ENCODE results near the gene SPATA6L.

SPATA6L gene

DNA sequence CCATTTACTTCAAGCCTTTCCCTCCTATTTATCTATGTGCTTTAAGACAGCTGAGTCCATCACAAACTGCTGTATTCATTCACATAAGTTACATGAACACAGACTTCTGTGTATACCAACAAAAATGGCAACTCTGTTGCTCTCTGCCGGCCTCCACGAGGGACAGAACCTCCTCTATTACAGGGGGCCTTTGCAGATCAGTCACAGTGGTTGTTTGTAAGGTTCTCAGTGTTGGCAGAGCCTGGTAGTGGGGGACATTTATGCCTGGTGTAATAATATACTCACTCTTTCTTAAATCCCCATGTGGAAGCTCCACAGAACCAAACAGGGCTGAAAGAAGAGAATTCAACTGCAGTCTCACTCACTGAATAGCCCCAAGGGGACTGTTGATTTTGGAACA is 99.5 kb downstream of the SPATA6L start:
- Histone ChIP-seq H3K79me2 (ENCODE audit: insufficient read depth, low read length) (no peaks in the 10 kb centered on the region), H3K27me3 (ENCODE audit: insufficient read depth, low read length, poor library complexity, severe bottlenecking) (peaks cover 81% of the 10 kb centered on the region), H4K20me1 (ENCODE audit: insufficient read depth, low read length, poor library complexity, severe bottlenecking) (no peaks in the 10 kb centered on the region), H3F3A (ENCODE audit: low read depth) (no peaks in the 10 kb centered on the region), H3K4me2 (ENCODE audit: low read depth, low read length, poor library complexity, severe bottlenecking) (no peak overlapping the region), H2AFZ (ENCODE audit: low read length) (no peak overlapping the region), H3K4me1 (ENCODE audit: insufficient read depth, low read length, poor library complexity, severe bottlenecking) (peaks cover 18% of the 10 kb centered on the region), H3K9me3 (ENCODE audit: insufficient read depth, low read depth, low read length) (no peaks in the 10 kb centered on the region), H3K9ac (ENCODE audit: low read depth, low read length, poor library complexity, severe bottlenecking) (no peak overlapping the region), H3K9me2 (replicated peaks; ENCODE audit: low read depth, low read length) (no peaks in the 10 kb centered on the region), H3K4me3 (ENCODE audit: low read length, poor library complexity, severe bottlenecking) (no peak overlapping the region), H3K36me3 (ENCODE audit: insufficient read depth, low read length) (no peaks in the 10 kb centered on the region)
- TF ChIP-seq EZH2phosphoT487 (IDR thresholded peaks at IDR 0.05; ENCODE audit: borderline replicate concordance) (no peak), CTCF (conservative IDR thresholded peaks at IDR 0.05; ENCODE audit: low read length) (no peak)

- Histone ChIP-seq H3F3A (ENCODE audit: low read depth) (no peaks in the 10 kb centered on the region), H2AFZ (ENCODE audit: low read length) (no peak overlapping the region), H3K9ac (ENCODE audit: low read depth, low read length, poor library complexity, severe bottlenecking) (no peak overlapping the region), H3K36me3 (ENCODE audit: insufficient read depth, low read length) (no peaks in the 10 kb centered on the region), H3K79me2 (ENCODE audit: insufficient read depth, low read length) (no peaks in the 10 kb centered on the region), H3K4me1 (ENCODE audit: insufficient read depth, low read length, poor library complexity, severe bottlenecking) (peaks cover 18% of the 10 kb centered on the region), H3K9me2 (replicated peaks; ENCODE audit: low read depth, low read length) (no peaks in the 10 kb centered on the region), H4K20me1 (ENCODE audit: insufficient read depth, low read length, poor library complexity, severe bottlenecking) (no peaks in the 10 kb centered on the region), H3K9me3 (ENCODE audit: insufficient read depth, low read depth, low read length) (no peaks in the 10 kb centered on the region), H3K27me3 (ENCODE audit: insufficient read depth, low read length, poor library complexity, severe bottlenecking) (peaks cover 84% of the 10 kb centered on the region), H3K4me3 (ENCODE audit: low read length, poor library complexity, severe bottlenecking) (peak overlapping the region; percentile 16), H3K4me2 (ENCODE audit: low read depth, low read length, poor library complexity, severe bottlenecking) (peak overlapping the region; percentile 59)
- TF ChIP-seq CTCF (conservative IDR thresholded peaks at IDR 0.05; ENCODE audit: low read length) = no peak
- peak; percentile 99 for TF ChIP-seq EZH2phosphoT487 (IDR thresholded peaks at IDR 0.05; ENCODE audit: borderline replicate concordance)
Observed at GRCh38 chr9:4563105-4563504, 103.2 kb downstream of the SPATA6L start.

DNA sequence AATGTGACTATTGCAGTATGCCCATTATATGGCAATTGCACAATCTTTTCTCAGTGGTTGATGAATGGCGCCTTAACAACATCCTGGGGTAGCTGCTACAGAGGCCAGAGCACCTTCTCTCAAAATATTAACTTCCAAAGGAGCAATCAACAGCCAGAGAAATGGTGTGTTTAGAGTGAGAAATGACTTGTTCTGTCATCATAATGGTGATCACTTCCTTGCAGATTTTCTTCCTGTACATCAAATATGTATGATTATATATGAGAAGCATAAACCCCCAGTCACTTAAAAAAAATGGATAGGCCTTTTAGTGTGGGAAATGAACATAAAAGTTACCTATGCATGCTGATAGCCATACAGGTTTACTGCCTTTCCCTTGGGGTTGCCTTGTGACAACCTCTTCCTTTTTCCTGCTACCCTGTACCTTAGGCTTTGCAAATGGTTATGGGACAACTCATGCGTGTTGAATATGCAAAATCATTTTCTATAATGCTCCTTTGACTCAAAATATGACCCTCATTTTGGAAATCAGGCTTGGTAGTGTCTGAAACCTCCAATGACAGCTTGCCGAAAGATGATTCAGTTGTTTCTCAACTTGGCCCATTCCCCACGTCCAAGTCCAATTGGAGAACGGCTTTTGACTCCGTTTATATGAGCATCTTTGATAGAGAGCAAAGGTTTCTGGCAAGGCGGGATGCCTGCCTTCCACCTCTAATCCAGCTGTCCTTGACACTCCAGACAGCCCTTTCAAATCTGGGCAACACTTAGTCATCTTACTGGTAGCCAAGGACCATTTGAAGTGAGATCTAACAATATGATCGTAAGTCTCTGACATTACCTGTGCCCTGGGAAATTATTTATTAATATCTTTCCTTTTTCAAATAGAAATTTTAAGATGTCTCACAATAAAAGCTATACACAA is 106.8 kb downstream of the SPATA6L start:
- peaks cover 13% of the 10 kb centered on the region for H3K4me1 ChIP-seq (ENCODE audit: insufficient read depth, low read length, poor library complexity, severe bottlenecking)
- no peaks in the 10 kb centered on the region for H3K9me3 ChIP-seq (ENCODE audit: insufficient read depth, low read depth, low read length)
- H3K27me3 ChIP-seq (ENCODE audit: insufficient read depth, low read length, poor library complexity, severe bottlenecking) = peaks cover 83% of the 10 kb centered on the region
- H3K36me3 ChIP-seq (ENCODE audit: insufficient read depth, low read length) = no peaks in the 10 kb centered on the region
- H3K79me2 ChIP-seq (ENCODE audit: insufficient read depth, low read length) = no peaks in the 10 kb centered on the region
- no peak overlapping the region for H2AFZ ChIP-seq (ENCODE audit: low read length)
- TF ChIP-seq CTCF (conservative IDR thresholded peaks at IDR 0.05; ENCODE audit: low read length) (no peak), EZH2phosphoT487 (IDR thresholded peaks at IDR 0.05; ENCODE audit: borderline replicate concordance) (no peak)
- H3K4me3 ChIP-seq (ENCODE audit: low read length, poor library complexity, severe bottlenecking) = no peak overlapping the region
- no peak overlapping the region for H3K9ac ChIP-seq (ENCODE audit: low read depth, low read length, poor library complexity, severe bottlenecking)
- no peaks in the 10 kb centered on the region for H3K9me2 ChIP-seq (replicated peaks; ENCODE audit: low read depth, low read length)
- no peak overlapping the region for H3K4me2 ChIP-seq (ENCODE audit: low read depth, low read length, poor library complexity, severe bottlenecking)
- no peaks in the 10 kb centered on the region for H3F3A ChIP-seq (ENCODE audit: low read depth)
- H4K20me1 ChIP-seq (ENCODE audit: insufficient read depth, low read length, poor library complexity, severe bottlenecking) = no peaks in the 10 kb centered on the region

Data from Loucy (cell line).